ENCODE data around the gene MRPL10.

DNA sequence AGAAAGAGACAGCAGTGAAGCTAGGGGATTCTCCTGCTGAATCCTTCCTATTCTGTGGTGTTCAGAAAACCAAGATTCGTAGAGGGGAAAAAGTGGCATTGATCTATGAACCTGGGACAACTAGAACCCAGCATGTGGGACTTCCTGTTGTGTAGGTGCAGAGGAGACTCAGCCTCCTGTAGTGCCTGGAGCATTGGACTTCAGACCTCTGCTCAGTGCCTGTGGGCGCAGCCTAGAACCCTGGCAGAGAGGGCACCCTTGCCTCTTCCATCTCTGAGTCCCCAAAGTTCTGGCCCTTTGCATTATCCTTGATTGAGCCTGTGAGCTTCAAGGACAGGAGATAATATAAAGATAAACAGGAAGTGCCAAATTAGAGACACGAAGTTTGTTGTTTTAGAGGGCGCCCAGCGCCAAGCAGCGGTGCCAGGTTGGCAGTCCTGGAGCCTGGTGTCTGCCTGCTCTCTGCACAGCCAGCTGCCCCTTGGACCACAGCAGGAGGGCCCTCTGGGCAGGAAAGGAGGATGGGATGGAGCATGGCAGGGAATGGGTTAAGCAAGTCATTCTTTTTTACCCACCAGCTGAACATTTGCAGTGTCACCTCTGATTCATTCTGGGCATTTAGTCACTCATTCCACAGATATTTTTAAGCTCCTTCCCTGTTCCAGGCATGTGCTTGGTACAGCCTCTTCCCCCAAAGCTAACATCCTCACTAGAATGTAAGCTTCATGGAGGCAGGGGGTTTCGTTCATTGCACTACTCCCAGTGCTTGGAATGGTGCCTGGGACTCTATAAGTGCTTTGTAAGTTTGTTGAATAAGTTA is 31.5 kb upstream of the MRPL10 start:
- TF ChIP-seq, protein P1, sequence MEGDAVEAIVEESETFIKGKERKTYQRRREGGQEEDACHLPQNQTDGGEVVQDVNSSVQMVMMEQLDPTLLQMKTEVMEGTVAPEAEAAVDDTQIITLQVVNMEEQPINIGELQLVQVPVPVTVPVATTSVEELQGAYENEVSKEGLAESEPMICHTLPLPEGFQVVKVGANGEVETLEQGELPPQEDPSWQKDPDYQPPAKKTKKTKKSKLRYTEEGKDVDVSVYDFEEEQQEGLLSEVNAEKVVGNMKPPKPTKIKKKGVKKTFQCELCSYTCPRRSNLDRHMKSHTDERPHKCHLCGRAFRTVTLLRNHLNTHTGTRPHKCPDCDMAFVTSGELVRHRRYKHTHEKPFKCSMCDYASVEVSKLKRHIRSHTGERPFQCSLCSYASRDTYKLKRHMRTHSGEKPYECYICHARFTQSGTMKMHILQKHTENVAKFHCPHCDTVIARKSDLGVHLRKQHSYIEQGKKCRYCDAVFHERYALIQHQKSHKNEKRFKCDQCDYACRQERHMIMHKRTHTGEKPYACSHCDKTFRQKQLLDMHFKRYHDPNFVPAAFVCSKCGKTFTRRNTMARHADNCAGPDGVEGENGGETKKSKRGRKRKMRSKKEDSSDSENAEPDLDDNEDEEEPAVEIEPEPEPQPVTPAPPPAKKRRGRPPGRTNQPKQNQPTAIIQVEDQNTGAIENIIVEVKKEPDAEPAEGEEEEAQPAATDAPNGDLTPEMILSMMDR (IDR thresholded peaks at IDR 0.05; ENCODE audit: low read length) = no peak
- no peak for TF ChIP-seq EZH2 (optimal IDR thresholded peaks at IDR 0.05; ENCODE audit: low read depth, low read length)
- no peak for TF ChIP-seq EZH2phosphoT487 (IDR thresholded peaks at IDR 0.05; ENCODE audit: low read length)

Data from MM.1S (cell line).